ENCODE measurements around the gene PTPRN2.
"Not testable (repeated sequence)": the region's sequence is repeated elsewhere in the genome, so short reads cannot be mapped to it uniquely, and the experiment has no call there.

The PTPRN2 gene

GRCh38 chr7:157513162-157513621 is 1074.4 kb downstream of the PTPRN2 start:
- no peak for DNase-seq (ENCODE audit: low spot score)

DNA sequence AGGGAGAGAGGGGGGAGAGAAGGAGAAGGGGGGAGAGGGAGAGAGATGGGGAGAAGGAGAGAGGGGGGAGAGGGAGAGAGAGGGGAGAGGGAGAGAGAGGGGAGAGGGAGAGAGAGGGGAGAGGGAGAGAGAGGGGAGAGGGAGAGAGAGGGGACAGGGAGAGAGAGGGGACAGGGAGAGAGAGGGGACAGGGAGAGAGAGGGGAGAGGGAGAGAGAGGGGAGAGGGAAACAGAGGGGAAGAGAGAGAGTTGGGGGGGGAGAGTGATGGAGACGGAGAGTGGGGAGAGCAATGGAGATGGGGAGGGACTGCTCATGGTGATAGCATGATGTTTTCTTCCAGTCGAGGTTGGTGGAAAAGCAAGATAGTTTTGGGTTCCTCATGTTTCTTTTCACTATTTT is 1078.4 kb downstream of the PTPRN2 start:
- DNase-seq (ENCODE audit: low spot score), result no peak

DNA sequence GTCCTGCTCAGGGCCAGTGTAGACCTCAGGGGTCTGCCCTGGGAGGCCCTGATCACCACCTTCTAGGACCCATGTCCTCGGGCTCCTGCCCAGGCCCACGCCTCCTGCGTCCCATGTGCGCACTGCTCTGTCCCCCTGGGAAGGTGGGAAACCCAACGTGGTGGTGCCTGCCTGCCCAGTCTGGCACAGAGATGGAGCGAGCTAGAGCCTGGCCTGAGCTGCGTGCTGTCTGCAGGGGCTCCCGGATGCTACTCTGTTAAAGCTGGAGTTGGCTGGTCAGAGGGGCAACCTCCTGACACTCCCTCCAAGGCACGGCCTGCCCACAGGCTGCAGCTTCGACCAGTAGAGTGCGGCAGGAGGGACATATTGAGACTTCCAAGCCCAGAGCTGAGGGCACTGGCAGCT is 1079.1 kb downstream of the PTPRN2 start:
- DNase-seq (ENCODE audit: low spot score), result no peak

GRCh38 chr7:157507987-157508386 is 1079.6 kb downstream of the PTPRN2 start:
- no peak for DNase-seq (ENCODE audit: low spot score)

- DNase-seq (ENCODE audit: low spot score), result no peak
Measured at GRCh38 chr7:157506268-157506667, 1081.4 kb downstream of the PTPRN2 start.

DNA sequence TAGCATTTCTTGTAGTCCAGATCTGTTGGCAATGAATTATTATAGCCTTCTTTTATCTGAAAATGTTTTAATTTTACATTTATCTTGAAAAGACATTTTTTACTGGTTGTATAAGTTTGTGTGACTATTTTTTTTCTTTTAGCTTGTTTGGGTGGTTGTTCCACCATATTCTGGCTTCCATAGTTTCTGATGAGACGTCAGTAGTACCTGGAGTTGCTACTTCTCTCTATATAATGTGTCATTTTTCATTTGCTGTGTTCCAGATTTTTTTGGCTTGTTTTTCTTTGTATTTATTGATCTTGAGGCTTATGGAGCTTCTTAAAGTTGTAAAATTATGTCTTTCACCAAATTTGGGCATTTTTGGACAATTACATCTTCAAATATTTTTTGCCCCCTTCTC is 1082.0 kb downstream of the PTPRN2 start:
- no peak for DNase-seq (ENCODE audit: low spot score)

DNA sequence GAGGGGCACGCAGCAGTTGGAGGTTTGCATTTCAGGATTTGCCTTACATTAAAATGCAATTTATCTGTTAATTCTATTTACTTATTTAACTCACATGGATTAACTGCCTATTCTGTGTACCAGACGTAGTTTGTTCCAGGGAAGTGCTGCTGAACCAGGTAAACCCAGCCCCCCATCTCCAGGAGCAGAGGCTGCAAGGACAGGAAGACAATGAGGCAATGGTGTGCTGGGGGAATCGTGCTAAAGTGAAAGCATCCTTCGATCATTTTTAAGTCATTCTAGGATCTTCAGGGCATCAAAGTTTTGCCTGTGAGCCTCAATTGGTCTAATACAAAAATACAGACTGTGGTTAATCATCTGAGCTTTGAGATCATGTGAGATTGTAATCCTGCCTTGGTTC is 1084.4 kb downstream of the PTPRN2 start:
- no peak for DNase-seq (ENCODE audit: low spot score)

GRCh38 chr7:157502701-157503111 is 1084.9 kb downstream of the PTPRN2 start:
- no peak for DNase-seq (ENCODE audit: low spot score)

DNA sequence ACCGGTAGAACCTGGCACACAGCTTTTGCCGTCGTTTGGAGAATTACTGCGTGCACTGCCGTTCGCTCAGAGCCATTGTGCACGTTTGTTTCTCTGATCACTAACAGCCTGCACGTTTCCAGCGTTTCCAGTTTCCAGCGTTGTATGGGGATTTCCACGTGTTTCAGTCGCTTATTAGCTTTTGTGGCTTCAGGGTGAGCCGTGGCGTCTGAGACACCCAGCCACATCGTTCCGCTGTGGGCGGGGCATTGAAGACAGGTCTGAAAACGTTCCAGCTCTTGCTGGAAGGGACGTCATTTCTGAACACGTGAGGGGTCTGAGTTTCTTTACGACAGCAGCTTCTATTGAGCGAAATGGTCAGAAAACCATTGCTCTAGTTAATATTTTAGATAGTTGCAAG is 1086.0 kb downstream of the PTPRN2 start:
- no peak for DNase-seq (ENCODE audit: low spot score)

DNA sequence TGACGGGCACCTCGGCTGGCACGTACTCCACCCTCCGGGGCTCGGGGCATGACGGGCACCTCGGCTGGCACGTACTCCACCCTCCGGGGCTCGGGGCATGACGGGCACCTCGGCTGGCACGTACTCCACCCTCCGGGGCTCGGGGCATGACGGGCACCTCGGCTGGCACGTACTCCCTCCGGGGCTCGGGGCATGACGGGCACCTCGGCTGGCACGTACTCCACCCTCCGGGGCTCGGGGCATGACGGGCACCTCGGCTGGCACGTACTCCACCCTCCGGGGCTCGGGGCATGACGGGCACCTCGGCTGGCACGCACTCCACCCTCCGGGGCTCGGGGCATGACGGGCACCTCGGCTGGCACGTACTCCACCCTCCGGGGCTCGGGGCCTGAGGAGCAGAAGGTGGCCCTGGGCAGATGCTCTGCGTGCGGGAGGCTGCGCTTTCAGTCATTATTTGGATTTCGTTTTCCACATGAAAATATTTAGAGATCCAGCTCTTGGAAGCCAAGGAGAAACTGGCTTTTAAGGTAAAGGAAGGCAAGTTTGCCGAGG is 1086.6 kb downstream of the PTPRN2 start:
- DNase-seq (ENCODE audit: low spot score), result not testable (repeated sequence)

- DNase-seq (ENCODE audit: low spot score), result no peak
Measured at GRCh38 chr7:157500171-157500960, 1087.3 kb downstream of the PTPRN2 start.

GRCh38 chr7:157499835-157500153 is 1087.8 kb downstream of the PTPRN2 start:
- no peak for DNase-seq (ENCODE audit: low spot score)

GRCh38 chr7:157499121-157499834 is 1088.3 kb downstream of the PTPRN2 start:
- no peak for DNase-seq (ENCODE audit: low spot score)

DNA sequence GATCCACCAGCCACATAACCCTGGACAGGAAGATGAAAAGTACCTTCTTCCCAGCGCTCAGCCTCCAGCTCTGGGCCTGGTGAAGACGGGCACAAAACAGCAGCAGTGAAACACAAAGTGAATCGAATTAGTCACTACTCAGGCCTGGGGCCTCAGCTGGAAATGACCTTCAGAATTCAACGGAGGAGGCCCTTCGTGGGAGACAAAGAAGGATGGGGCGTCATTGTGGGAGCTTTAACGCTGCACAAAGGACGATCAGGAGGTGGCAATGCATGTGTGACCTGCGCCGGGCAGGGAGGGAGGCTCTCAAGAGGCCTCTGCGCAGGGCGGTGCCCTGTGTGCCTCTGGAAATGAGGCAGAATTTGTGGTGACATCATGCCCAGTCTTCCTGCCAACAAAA is 1089.0 kb downstream of the PTPRN2 start:
- DNase-seq (ENCODE audit: low spot score), result no peak

- DNase-seq (ENCODE audit: low spot score), result no peak
Measured at GRCh38 chr7:157497744-157498651, 1089.6 kb downstream of the PTPRN2 start.

DNA sequence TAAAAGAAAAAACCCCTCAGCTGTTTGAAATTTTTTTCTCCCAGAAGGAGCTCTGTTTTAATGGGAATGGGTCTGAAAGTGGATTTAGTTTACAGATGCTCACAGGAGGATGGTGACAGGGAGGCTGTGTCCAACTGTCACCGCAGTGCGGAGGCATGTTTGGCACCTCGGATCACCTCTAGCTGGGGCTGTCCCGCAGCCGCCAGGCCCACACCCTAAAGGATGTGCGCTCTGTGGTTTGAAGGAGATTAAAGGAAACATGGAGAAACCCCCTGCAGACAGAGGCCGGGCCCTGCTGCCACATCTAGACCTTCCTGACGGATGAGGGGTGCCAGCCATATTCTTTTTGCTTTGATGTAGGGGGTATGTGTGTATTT is 1090.3 kb downstream of the PTPRN2 start:
- no peak for DNase-seq (ENCODE audit: low spot score)

GRCh38 chr7:157496416-157497275 is 1091.0 kb downstream of the PTPRN2 start:
- DNase-seq (ENCODE audit: low spot score), result no peak

DNA sequence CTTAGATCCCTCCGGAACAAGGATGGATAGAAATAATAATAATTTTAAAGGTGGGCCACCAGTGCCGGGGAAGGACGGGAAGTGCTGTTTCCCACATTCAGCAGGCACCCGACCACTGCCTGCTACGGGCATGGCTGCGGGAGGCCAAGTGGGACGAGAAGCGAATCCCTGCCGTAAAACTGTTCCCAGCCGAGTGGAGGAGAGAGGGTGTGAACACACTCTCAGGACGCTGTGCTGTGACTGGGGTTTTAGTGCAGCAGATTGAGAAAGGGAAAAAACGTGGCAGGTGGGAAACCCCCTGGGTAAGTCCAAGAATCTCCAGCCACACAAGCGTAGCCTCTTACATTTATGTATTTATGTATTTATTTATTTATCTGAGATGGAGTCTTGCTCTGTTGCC is 1092.0 kb downstream of the PTPRN2 start:
- no peak for DNase-seq (ENCODE audit: low spot score)

- DNase-seq (ENCODE audit: low spot score), result no peak
Measured at GRCh38 chr7:157495177-157495553, 1092.5 kb downstream of the PTPRN2 start.

DNA sequence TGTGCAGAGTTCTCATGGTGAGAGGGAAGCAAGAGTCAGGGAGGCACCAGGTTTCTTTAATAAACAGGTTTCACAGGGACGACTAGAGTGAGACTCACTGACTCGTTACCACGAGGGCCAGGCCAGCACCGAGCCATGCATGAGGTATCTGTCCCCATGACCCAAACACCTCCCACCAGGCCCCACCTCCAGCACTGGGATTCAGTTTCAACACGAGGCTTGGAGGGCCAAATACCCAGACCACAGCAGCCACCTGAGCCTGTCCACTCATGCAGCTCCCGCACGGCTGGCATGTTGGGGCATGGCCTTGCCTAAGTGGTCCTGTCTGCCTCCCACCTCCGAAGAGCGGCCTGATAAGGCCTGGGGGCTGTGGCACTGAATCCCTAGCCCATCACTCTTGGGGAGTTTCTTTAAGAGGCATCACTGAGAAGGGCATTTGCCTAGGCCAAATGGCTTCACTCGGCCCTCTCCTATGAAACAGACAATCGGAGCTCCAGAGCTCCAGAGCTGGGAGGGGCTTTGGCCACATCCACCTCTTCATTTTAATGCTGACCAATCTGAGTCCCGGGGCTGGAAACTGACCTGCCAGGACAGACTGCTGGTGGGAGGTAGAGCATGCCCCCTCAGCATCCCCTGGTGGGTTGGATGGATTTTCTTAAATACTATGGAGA is 1093.0 kb downstream of the PTPRN2 start:
- no peak for DNase-seq (ENCODE audit: low spot score)

DNA sequence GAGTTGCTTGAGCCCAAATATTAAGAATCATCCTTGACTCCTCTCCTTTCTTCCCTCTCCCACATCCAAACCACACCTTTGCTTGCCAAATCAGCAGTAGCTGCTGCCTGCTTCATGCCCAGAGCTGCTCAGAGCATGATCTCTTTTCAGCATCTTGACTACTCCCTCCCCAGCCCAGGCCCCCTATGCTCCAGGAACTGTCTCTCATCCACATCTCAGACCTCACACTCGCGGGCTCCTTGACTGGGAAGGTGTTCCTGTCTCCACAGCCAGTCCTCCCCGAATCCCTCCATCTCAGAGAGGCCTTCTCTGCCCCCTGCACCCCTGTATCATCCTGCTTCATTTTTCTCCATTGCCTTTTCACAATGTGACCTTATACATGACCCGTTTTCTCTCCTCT is 1093.8 kb downstream of the PTPRN2 start:
- DNase-seq (ENCODE audit: low spot score), result no peak
